Neuron (in vitro differentiated cells): ENCODE measurements around the gene ADD1.

Experiments
- H2AFZ ChIP-seq: one replicate; pipeline ENCODE4 v1.6.1; 2013; ENCODE audit warnings: low read depth, mild to moderate bottlenecking, inconsistent platforms, low read length, moderate library complexity
- H3K27me3 ChIP-seq: one replicate; pipeline ENCODE4 v1.6.1; 2013; ENCODE audit warnings: low read length; ENCODE audit not compliant: insufficient read depth
- H3K36me3 ChIP-seq: one replicate; pipeline ENCODE4 v1.6.1; 2013; ENCODE audit warnings: low read length; ENCODE audit not compliant: insufficient read depth
- H3K4me1 ChIP-seq: one replicate; pipeline ENCODE4 v1.6.1; 2013; ENCODE audit warnings: low read length; ENCODE audit not compliant: insufficient read depth
- H3K4me3 ChIP-seq: 2 replicates; pipeline ENCODE4 v1.5.1; 2013; ENCODE audit warnings: mild to moderate bottlenecking, low read length, moderate library complexity
- H3K9me3 ChIP-seq: one replicate; pipeline ENCODE4 v1.6.1; 2013; ENCODE audit warnings: low read length

Gene ADD1

DNA sequence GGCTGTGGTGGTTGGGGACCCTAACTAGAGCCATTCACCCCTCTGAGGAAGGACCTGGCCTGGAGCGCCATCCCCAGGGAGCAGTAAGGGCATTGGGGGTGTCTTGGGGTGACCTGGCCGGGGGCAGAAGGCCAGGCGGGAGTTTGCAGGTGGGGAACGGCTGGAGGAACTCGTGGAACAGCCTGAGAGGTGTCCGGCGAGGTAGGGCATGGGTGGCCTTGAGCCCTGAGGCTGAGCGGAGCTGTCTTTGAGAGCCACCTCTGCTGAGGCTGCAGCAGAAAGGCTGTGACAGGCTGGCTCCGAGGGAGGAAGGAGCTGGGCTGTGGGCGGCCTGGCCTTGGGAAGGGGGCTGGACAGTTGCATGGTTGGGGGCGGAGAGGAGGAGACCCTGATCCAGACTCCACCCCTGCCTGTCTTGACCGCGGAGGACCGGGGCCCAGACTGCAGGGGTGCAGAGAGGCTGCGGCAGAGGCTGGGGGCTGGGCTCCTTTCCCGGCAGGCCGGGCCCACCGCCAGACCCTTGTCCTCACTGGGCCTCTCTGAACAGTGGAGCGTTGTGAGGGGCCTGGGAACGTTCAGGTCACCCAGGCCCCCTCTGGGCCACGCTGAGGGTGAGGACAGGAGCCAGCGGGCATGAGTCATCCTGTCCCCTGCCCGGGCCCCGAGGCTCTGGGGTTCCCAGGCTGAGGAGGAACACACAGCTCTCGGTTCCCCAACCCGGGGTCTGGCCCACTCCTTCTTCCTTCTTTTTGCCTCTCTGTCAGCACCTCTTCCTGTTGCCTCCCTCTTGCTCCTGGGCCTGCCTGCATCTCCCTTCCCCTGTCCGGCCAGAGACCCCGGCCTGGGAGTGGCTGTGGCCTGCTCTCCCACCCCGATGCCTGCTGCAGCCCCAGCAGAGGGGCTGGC is 42.7 kb upstream of the ADD1 start:
- H3K4me1 ChIP-seq: peaks cover 30% of the 10 kb centered on the region
- no peaks in the 10 kb centered on the region for H3K36me3 ChIP-seq
- H2AFZ ChIP-seq: no peak overlapping the region
- no peaks in the 10 kb centered on the region for H3K27me3 ChIP-seq
- no peaks in the 10 kb centered on the region for H3K9me3 ChIP-seq
- H3K4me3 ChIP-seq: peak overlapping the region; percentile 10

DNA sequence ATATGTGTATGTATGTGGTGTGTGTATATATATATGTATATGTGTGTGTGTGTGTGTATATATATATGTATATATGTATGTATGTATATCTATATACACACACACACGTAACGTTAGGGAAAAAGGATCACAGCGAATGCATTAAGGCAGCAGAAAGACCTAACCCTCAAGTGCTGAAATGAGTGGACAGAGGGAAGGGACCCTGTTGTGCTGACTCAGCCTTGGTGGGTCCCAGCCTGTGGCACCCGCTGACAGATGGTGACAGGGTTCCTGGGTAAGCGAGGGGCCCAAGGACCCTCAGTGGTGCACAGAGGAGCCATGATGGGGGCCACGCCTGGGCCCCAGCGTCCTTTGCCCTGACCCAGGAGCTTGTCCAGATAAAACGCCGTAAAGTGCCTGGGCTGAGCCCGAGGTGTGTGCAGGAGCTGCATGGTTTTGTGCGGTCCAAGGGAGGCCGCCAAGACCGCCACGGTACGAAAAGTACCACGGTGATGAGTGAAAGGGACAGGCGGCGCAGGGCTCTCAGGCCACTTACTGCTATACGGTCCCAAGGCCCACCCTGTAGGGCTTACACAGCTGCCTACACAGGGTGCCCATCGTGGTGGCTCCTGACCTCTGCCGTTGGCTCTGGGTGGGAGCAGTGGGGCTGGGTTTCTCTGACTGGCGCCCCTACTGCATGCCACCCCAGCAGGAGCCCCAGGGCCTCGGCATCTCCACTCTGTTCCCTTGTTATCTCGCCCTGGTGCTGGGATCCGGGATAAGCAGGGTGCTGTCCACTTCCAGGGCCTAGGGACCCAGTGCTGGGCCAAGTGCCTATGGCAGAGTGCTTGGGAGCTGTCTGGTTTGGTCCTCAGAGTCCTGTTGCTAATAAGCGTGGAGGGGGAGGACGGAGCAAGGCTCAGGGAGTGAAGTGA is 40.8 kb upstream of the ADD1 start:
- H2AFZ ChIP-seq: no peak overlapping the region
- peaks cover 38% of the 10 kb centered on the region for H3K4me1 ChIP-seq
- no peaks in the 10 kb centered on the region for H3K9me3 ChIP-seq
- H3K4me3 ChIP-seq: no peak overlapping the region
- H3K27me3 ChIP-seq: no peaks in the 10 kb centered on the region
- H3K36me3 ChIP-seq: no peaks in the 10 kb centered on the region

DNA sequence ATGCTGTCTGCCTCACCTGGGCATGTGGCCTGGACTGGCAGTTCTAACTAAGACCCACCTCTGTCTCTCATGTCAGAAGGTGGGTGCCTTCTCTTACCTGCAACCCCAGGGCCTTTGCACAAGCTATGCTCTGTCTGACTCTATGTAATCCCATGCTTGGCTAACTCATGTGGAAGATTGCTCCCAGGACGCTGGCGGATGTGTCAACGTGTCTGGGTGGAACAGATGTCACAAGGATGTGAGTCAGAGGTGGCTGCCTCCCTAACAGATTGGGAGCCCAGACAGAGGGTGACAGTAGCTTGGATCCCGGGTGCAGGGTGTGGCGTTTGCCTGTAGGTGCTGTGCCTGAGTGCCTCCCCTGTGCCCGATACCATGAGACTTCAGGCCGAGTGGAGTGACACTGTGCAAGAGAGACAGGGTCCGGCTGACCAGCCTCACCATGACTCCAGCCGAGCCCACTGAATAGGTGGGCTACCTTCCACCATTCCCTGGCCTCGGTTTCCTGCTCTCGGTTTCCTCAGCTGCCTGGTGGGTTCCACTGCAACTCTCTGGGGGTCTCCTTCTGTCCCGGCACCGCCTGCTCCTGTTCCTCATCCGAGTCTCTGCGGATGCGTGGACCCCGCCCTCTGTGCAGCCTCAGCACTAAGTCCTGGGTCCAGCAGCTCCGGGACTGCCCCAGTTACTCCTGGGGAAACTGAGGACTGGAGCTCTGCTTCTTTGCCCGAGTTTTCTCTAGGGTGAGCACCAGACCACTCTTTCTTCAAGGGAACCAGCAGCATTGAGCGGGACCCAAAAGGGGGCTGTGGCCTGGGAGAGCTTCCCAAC is 39.8 kb upstream of the ADD1 start:
- Histone ChIP-seq H3K36me3 (no peaks in the 10 kb centered on the region), H3K27me3 (no peaks in the 10 kb centered on the region), H3K4me3 (no peak overlapping the region), H3K9me3 (no peaks in the 10 kb centered on the region), H3K4me1 (peaks cover 34% of the 10 kb centered on the region), H2AFZ (no peak overlapping the region)

DNA sequence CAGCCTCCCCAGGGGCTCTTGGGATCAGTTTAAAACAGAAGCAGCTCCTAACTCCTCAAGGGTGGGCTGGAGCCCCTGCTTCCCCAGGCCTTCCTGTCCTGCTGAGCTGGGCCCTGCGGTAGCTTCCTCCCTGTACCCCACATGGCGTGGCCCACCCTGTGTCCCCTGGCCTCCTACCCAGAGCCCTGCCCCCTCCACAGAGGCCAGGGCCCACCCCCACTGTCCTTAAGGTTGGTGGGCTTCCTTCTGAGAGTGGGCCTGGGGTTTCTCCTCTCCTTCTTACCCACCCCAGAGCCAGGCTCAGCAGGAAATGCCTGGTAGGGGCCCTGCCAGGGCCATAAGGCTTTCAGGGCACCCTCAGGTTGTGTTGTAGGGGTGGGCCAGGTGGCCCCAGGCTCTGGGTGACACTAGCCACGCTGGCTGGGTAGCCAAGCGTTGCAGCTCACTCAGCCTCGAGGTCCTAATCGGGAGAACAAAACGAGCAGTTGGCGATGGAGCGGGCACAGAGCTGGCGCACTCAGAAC is 39.1 kb upstream of the ADD1 start:
- H3K27me3 ChIP-seq: no peaks in the 10 kb centered on the region
- no peaks in the 10 kb centered on the region for H3K36me3 ChIP-seq
- H3K4me3 ChIP-seq: no peak overlapping the region
- H2AFZ ChIP-seq: no peak overlapping the region
- H3K9me3 ChIP-seq: no peaks in the 10 kb centered on the region
- H3K4me1 ChIP-seq: peaks cover 38% of the 10 kb centered on the region

DNA sequence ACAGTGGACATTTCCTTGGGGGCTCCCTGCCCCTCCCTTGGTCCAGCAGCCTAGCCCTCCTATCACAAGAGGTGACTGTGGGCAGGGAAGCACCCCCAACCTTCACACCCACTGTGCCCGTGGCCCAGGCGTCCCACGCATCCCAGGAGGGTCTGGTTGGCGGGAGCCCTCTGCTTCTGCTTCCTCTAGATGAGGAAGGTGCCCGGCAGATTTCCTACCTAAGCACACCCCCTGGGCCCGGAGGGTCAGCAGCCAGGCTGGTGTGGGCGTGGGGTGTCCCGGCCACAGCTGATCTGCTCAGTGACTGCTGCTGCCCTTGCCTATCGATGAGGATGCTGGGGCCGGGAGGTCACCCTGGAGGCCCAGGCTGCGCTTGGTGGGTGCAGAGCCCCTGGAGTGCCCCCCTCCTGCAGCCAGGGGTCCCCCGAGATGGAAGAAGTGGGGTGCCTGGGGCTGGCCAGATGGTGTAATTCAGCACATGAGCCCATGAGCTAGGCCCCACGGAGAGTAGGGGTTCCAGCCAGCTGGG is 38.6 kb upstream of the ADD1 start:
- H3K36me3 ChIP-seq: no peaks in the 10 kb centered on the region
- peaks cover 38% of the 10 kb centered on the region for H3K4me1 ChIP-seq
- H3K4me3 ChIP-seq: no peak overlapping the region

DNA sequence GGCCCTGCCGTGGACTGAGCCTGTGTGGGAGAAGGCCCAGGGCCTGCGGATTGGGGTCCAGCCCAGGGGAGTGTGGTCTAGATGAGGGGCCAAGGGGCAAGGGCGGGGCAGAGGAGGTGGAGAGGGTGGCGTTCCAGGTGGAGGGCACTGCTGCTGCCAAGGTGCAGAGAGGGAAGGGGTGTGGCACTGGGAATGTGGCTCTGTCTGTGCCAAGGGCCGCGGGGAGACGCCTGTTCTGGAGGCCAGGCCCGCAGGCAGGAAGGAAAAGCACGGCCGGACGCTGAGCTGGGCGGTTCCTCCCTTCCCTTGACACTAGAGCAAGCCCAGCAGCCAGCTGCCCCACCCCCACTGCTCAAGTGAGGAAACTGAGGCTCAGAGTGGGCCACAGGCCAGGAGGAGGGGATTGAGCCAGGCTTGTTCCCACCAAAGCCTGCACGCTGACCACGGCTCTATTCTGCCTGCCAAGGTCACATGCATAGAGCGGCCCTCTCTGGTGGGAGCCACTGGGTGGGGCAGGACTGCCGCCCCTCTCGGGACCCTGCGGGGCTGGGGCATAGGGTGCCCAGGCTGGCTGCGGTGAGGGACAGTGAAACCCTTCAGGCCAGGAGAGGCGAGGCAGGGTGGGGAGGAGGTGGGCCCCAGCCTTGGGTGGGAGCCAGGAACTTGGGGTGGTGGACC is 37.8 kb upstream of the ADD1 start:
- H3K4me1 ChIP-seq: peaks cover 39% of the 10 kb centered on the region

More for the DNA sequence above, 38.6 kb upstream of the ADD1 start:
- Histone ChIP-seq H3K27me3 (no peaks in the 10 kb centered on the region), H3K9me3 (no peaks in the 10 kb centered on the region), H2AFZ (no peak overlapping the region)

DNA sequence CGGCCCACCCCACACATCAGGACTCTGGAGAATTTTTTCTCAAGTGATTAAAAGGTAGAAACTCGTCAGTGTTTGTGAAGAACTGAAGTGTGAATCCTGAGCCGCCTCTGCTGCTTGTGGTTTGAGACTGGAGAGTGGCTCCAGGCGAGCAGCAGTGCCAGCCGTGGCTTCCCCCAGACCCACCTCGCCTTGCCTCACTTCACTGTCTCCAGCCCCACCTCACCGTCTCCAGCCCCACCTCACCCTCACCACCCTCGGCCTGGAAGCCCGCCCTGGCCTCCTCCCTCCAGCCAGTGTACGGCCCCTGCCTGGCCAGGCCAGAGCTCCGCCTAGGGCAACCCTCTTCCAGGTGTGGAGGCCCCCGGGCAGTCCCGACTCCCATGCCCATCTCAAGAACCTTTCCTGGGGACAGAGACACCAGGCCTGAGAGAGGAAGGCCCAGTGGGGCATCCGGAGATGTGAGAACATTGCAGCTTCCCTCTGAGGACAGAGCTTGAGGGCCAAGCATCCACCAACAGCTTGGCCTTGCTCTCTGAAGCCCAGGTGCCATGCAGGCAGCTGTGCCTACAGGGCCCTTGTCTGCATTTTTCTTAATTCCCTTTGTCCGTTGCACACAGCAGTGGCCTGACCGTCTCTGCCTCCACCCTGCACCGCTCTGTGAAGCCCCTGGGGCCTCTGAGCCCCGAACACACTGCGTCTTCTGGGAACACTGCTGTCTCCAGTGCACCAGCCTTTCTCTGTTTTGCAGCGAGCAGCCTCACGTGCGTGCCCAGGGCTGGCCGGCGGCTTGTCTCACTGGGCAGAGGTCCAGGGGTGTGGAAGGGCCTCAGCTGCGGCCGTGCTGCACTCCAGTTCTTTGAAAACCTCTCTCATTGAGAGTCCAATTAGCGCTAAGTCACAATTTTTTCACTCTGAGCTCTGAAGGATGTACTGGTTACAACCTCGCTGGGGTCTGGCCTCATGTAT is 37.0 kb upstream of the ADD1 start:
- H3K4me3 ChIP-seq: no peak overlapping the region
- no peaks in the 10 kb centered on the region for H3K27me3 ChIP-seq
- no peak overlapping the region for H2AFZ ChIP-seq
- H3K9me3 ChIP-seq: no peaks in the 10 kb centered on the region
- no peaks in the 10 kb centered on the region for H3K36me3 ChIP-seq
- H3K4me1 ChIP-seq: peaks cover 40% of the 10 kb centered on the region

More for the DNA sequence above, 37.8 kb upstream of the ADD1 start:
- Histone ChIP-seq H3K27me3 (no peaks in the 10 kb centered on the region), H3K4me3 (no peak overlapping the region), H3K9me3 (no peaks in the 10 kb centered on the region), H2AFZ (no peak overlapping the region), H3K36me3 (no peaks in the 10 kb centered on the region)

DNA sequence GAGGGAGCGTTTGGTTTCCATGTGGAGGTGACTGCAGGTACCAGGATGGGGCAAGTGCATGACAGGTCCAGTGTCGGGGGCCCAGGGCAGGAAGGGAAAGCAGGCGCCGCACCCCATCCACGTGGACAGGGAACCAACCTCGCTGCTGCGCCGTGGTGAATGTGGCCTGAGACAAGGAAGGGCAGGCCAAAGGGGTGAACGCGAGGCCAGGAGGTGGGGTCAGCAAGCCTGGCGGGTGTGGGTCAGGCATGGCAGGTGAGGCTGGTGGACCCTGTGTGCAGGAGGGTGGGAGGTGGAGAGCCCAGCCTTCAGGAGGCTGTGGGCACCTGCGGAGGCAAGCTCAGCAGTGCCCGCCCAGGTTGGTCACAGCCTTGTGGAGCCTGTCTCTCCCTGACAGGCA is 36.1 kb upstream of the ADD1 start:
- Histone ChIP-seq H3K4me1 (peaks cover 46% of the 10 kb centered on the region), H3K4me3 (no peak overlapping the region)

DNA sequence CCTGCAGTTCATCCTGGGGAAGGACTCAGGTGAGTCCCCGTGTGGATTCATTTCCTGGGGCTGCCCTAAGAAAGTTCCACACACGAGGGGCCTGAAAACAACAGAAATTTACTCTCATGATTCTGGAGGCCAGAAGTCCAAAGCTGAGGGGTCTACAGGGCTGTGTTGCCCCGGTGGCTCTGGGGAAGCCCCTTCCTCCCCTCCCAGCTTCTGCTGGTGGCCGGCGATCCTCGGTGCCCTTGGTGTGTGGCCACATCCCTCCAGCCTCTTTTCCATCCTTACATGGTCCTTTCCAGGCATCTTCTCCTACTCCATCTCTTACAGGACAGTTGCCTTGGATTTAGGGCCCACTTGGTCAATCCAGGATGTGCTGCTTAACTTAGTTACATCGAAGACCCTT is 35.6 kb upstream of the ADD1 start:
- H3K36me3 ChIP-seq: no peaks in the 10 kb centered on the region
- H3K27me3 ChIP-seq: no peaks in the 10 kb centered on the region
- no peak overlapping the region for H3K4me3 ChIP-seq
- H3K4me1 ChIP-seq: peaks cover 46% of the 10 kb centered on the region
- H2AFZ ChIP-seq: no peak overlapping the region
- H3K9me3 ChIP-seq: no peaks in the 10 kb centered on the region

More for the DNA sequence above, 36.1 kb upstream of the ADD1 start:
- H3K9me3 ChIP-seq: no peaks in the 10 kb centered on the region
- H2AFZ ChIP-seq: no peak overlapping the region
- H3K36me3 ChIP-seq: no peaks in the 10 kb centered on the region
- H3K27me3 ChIP-seq: no peaks in the 10 kb centered on the region

DNA sequence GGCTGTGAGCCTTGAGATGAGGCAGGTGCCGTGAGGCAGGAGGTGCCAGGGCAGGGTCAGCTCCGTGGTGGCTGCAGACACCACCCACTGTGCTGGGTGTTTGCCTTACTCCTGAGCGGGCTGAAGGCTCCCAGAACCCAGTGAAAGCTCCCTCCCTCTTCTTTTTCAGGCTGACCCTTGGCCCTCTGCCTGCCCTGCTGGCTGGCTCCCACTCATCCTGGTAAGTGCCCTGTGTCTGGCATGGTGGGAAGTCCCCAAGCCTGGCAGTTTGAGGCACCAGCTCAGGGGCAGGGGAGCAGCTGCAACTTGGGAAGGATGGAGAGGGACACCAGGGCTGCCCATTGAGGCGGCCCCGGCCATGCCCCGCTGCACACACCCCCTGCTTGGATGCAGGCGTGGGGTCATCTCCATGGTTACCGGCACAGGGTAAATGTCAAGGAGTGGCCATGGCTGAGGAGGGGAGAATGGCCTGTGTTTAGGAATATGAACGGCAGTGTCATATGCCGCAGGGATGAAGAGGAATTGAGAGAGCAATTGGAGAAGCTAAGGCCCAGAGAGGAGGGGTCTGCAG is 33.9 kb upstream of the ADD1 start:
- no peak overlapping the region for H3K4me3 ChIP-seq
- no peaks in the 10 kb centered on the region for H3K27me3 ChIP-seq
- peaks cover 46% of the 10 kb centered on the region for H3K4me1 ChIP-seq
- H2AFZ ChIP-seq: no peak overlapping the region
- no peaks in the 10 kb centered on the region for H3K36me3 ChIP-seq
- H3K9me3 ChIP-seq: no peaks in the 10 kb centered on the region

DNA sequence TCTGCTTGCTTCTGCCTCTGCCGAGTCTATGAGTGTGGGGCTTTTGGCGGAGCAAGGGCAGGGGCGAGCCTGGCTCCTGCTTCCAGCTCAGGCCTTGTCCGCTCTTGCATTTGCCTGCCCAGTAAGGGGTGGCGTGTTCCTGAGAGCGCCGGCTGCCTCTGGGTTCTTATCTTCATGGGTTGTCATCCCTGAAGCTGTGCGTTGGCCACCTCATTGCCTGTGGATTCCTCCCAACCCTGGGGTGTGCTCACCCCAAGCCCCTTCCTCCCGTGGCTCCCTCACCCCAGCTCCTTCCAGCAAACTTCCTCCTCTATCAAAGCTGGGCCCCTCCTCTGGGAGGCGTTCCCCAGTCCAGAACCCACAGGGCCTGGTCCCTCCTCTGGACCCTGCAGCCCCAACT is 33.3 kb upstream of the ADD1 start:
- Histone ChIP-seq H3K4me3 (no peak overlapping the region), H3K4me1 (peaks cover 46% of the 10 kb centered on the region), H3K36me3 (no peaks in the 10 kb centered on the region), H3K27me3 (no peaks in the 10 kb centered on the region), H3K9me3 (no peaks in the 10 kb centered on the region), H2AFZ (no peak overlapping the region)
